Astrocyte (in vitro differentiated cells and primary cell): ENCODE measurements around the gene SNCAIP.

Experiments
- EZH2 ChIP-seq: IDR thresholded peaks from 2 replicates; pipeline ENCODE4 v1.6.1; 2012; ENCODE audit warnings: mild to moderate bottlenecking, low read length, inconsistent platforms; ENCODE audit not compliant: insufficient read depth
- TF ChIP-seq, protein P1 (sequence below): IDR thresholded peaks from 2 replicates; pipeline ENCODE4 v1.5.1; 2011; ENCODE audit warnings: low read depth, mild to moderate bottlenecking, inconsistent platforms, low read length, moderate library complexity; ENCODE audit not compliant: insufficient read depth

DNA sequence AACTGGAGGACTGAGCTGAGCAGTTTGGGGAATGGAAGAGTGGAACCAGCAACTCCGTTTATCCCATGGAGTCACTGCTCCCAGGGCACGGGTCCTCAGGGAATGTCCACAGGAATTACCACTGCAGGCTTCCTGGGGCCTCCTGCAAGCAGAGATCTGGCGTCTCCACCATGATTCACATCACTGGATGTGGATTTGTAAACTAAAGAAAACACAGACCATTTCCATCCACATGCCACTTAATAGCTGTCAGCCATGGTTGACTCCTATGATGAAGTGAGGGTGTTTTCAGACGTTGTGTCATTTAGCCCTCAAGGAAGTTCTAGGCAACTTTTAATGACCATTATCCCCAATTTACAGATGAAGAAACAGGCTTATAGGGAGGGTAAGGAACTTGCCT lies 30.2 kb downstream of the SNCAIP start:
- TF ChIP-seq, protein P1, sequence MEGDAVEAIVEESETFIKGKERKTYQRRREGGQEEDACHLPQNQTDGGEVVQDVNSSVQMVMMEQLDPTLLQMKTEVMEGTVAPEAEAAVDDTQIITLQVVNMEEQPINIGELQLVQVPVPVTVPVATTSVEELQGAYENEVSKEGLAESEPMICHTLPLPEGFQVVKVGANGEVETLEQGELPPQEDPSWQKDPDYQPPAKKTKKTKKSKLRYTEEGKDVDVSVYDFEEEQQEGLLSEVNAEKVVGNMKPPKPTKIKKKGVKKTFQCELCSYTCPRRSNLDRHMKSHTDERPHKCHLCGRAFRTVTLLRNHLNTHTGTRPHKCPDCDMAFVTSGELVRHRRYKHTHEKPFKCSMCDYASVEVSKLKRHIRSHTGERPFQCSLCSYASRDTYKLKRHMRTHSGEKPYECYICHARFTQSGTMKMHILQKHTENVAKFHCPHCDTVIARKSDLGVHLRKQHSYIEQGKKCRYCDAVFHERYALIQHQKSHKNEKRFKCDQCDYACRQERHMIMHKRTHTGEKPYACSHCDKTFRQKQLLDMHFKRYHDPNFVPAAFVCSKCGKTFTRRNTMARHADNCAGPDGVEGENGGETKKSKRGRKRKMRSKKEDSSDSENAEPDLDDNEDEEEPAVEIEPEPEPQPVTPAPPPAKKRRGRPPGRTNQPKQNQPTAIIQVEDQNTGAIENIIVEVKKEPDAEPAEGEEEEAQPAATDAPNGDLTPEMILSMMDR, result no peak
- no peak for TF ChIP-seq EZH2
